ENCODE measurements around the gene ANKRD9.

DNA sequence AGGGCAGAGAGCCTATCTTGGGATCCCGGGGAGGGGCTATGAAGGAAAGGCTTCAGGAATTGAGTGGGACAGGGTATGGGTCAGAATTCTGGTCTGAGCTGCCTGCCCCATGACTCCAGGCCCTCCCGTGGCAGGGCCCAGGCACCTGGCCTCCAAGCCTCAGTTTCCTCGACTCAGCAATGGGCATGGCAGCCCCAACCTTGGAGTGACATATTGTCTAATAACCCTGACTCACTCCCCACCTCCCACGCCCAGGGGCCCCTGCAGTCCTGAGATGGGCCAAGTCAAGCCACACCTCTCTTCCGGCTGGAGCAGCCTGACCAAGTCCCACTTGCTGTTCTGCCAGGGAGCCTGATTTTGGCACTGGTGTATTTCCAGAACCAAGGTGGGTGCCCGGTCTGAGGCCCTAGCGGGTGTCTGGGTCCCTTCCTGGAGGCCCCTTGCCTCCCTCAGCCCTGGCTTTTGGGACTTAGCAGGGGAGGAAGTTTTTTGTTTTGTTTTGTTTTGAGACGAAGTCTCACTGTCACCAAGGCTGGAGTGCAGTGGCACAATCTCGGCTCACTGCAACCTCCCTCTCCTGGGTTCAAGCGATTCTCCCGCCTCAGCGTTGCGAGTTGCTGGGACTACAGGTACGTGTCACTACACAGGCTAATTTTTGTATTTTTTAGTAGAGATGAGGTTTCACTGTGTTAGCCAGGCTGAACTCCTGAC is 42.6 kb upstream of the ANKRD9 start:
- TF ChIP-seq, protein P1, sequence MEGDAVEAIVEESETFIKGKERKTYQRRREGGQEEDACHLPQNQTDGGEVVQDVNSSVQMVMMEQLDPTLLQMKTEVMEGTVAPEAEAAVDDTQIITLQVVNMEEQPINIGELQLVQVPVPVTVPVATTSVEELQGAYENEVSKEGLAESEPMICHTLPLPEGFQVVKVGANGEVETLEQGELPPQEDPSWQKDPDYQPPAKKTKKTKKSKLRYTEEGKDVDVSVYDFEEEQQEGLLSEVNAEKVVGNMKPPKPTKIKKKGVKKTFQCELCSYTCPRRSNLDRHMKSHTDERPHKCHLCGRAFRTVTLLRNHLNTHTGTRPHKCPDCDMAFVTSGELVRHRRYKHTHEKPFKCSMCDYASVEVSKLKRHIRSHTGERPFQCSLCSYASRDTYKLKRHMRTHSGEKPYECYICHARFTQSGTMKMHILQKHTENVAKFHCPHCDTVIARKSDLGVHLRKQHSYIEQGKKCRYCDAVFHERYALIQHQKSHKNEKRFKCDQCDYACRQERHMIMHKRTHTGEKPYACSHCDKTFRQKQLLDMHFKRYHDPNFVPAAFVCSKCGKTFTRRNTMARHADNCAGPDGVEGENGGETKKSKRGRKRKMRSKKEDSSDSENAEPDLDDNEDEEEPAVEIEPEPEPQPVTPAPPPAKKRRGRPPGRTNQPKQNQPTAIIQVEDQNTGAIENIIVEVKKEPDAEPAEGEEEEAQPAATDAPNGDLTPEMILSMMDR (IDR thresholded peaks at IDR 0.05): no peak
- TF ChIP-seq POLR2AphosphoS5 (IDR thresholded peaks at IDR 0.05; ENCODE audit: low read depth, low read length): no peak
